GM12878 (cell line): Measurements from ENCODE around the gene CMC1. TPM values are rescaled to one million over a fixed set of nuclear protein-coding genes. Genes with fewer than 3 reads are reported as not detected.
A peak's percentile ranks its signal among the peaks of the same experiment; 100 is the strongest.

Experiments used
- CEBPZ ChIP-seq: fragments of 150-350 bp; IDR thresholded peaks from 2 replicates; pipeline ENCODE4 v1.6.1; 2016; ENCODE audit warnings: low read depth, low read length
- CHD4 ChIP-seq: fragments of 200-600 bp; sonication (generic); IDR thresholded peaks from 2 replicates; pipeline ENCODE4 v1.6.1; 2016; ENCODE audit warnings: mild to moderate bottlenecking
- CTCF ChIP-seq, 3 experiments: IDR thresholded peaks in 2 of 3; conservative IDR thresholded peaks in 1 of 3; 2 replicates each; pipeline ENCODE4 v1.5.1; 2011; ENCODE audit warnings: low read depth in 3 of 3, low read length in 3 of 3, mild to moderate bottlenecking in 3 of 3, control low read depth in 2 of 3, moderate library complexity in 2 of 3, inconsistent platforms in 1 of 3, mixed read lengths in 1 of 3; ENCODE audit not compliant: control insufficient read depth in 2 of 3, insufficient read depth in 1 of 3; ENCODE audit errors: extremely low read depth in 1 of 3
- E2F4 ChIP-seq: IDR thresholded peaks from 2 replicates; pipeline ENCODE4 v1.6.1; 2012; ENCODE audit warnings: low read depth, low read length, improper control_type of control experiment
- ELK1 ChIP-seq: IDR thresholded peaks from 2 replicates; pipeline ENCODE4 v1.6.1; 2012; ENCODE audit warnings: low read depth, low read length, improper control_type of control experiment
- EP300 ChIP-seq, 2 experiments: fragments of 150-350 bp in 1 of 2; IDR thresholded peaks; 2 replicates each; pipeline ENCODE4 v1.6.1; 2011 to 2012; ENCODE audit warnings: low read depth in 2 of 2, low read length in 2 of 2, borderline replicate concordance in 1 of 2, improper control_type of control experiment in 1 of 2, inconsistent platforms in 1 of 2; ENCODE audit not compliant: control insufficient read depth in 1 of 2
- IKZF1 ChIP-seq: fragments of 450-650 bp; conservative IDR thresholded peaks from 2 replicates; pipeline ENCODE4 v1.6.1; 2017; ENCODE audit warnings: antibody characterized with exemption, mild to moderate bottlenecking
- LARP7 ChIP-seq: fragments of 450-650 bp; IDR thresholded peaks from 2 replicates; pipeline ENCODE4 v1.6.1; 2017; ENCODE audit warnings: mild to moderate bottlenecking
- MYB ChIP-seq: fragments of 150-350 bp; IDR thresholded peaks from 2 replicates; pipeline ENCODE4 v1.6.1; 2014; ENCODE audit warnings: mild to moderate bottlenecking, low read depth, low read length, borderline replicate concordance
- SKIL ChIP-seq: fragments of 450-650 bp; IDR thresholded peaks from 2 replicates; pipeline ENCODE4 v1.6.1; 2017; ENCODE audit warnings: mild to moderate bottlenecking, low read depth, inconsistent platforms; ENCODE audit not compliant: poor library complexity, severe bottlenecking
- SMARCA5 ChIP-seq: fragments of 450-650 bp; IDR thresholded peaks from 2 replicates; pipeline ENCODE4 v1.6.1; 2017; ENCODE audit warnings: mild to moderate bottlenecking
- SMC3 ChIP-seq: IDR thresholded peaks from 2 replicates; pipeline ENCODE4 v1.6.1; 2011; ENCODE audit warnings: low read length, improper control_type of control experiment, borderline replicate concordance
- SP1 ChIP-seq: IDR thresholded peaks from one replicate; pipeline ENCODE4 v1.6.1; 2011; ENCODE audit warnings: low read depth, low read length
- SREBF2 ChIP-seq: IDR thresholded peaks from 2 replicates; pipeline ENCODE4 v1.6.1; 2012; ENCODE audit warnings: mild to moderate bottlenecking, low read length
- TAF1 ChIP-seq: IDR thresholded peaks from 2 replicates; pipeline ENCODE4 v1.6.1; 2011; ENCODE audit warnings: mild to moderate bottlenecking, low read depth, low read length, borderline replicate concordance
- ZNF687 ChIP-seq: fragments of 450-650 bp; IDR thresholded peaks from 2 replicates; pipeline ENCODE4 v1.6.1; 2017; ENCODE audit warnings: mild to moderate bottlenecking, moderate library complexity
- polyA plus RNA-seq, 11 experiments: library from polyadenylated mRNA; depleted of rRNA in 4 of 11; unstranded in 6 of 11; stranded (reverse) in 5 of 11; fragments of >200 nt; fragmentation: Nextera tagmentation in 4 of 11; fragmentation: Illumina TruSeq in 1 of 11; extraction: Ambion mirVana in 4 of 11; extraction: Trizol in 1 of 11; gene quantifications; 1 replicate in 1 of 11; 2 replicates in 10 of 11; pipeline versions ENCODE4 v1.2.1 to v1.2.3, GENCODE V29; 2011 to 2016; ENCODE audit warnings: inconsistent platforms in 2 of 11, missing spikeins in 2 of 11, low read depth in 1 of 11
- total RNA-seq, 4 experiments: library from RNA; depleted of rRNA in 3 of 4; stranded (reverse); fragments of >200 nt in 3 of 4; fragmentation: Illumina TruSeq in 1 of 4; extraction: Trizol in 1 of 4; gene quantifications; 2 replicates each; pipeline versions ENCODE4 v1.2.1 to v1.2.3, GENCODE V29; 2013 to 2021

The CMC1 gene
- total and polyA plus RNA-seq, 10 of the 15 experiments (the other 5 are each of a cell fraction or from before 2014, with no cell fraction given) = 12.3 to 118 (median 29.3) TPM

- TF ChIP-seq EP300 (IDR thresholded peaks at IDR 0.05; ENCODE audit: borderline replicate concordance in 1 of 2, control insufficient read depth in 1 of 2, low read depth in 2 of 2, low read length in 2 of 2) = no peak
- no peak for TF ChIP-seq SP1
- TF ChIP-seq MYB = no peak
- TF ChIP-seq CHD4 = no peak
- no peak for TF ChIP-seq IKZF1
- peak; percentile 49; the same call in 1 of the 2 replicates for TF ChIP-seq SMC3
- peak; percentile 36 for TF ChIP-seq SKIL
- no peak for TF ChIP-seq E2F4
- 0 out of 2 replicates have a peak, but pooled peaks have one; percentile 22 for TF ChIP-seq ZNF687
- no peak for TF ChIP-seq SREBF2
- no peak for TF ChIP-seq LARP7
- TF ChIP-seq TAF1 = no peak
- no peak for TF ChIP-seq ELK1
- TF ChIP-seq SMARCA5 = peak; percentile 59; the same call in 1 of the 2 replicates
- TF ChIP-seq CTCF (IDR thresholded peaks at IDR 0.05 in 2 of 3, conservative IDR thresholded peaks at IDR 0.05 in 1 of 3; ENCODE audit: control insufficient read depth in 2 of 3, extremely low read depth in 1 of 3, insufficient read depth in 1 of 3, low read depth in 3 of 3, low read length in 3 of 3) = peak; percentile 48 to 63 (median 50); a peak in 5 of 6 replicates
- no peak for TF ChIP-seq CEBPZ
These were observed 45.2 kb downstream of the CMC1 start (continued) for GRCh38 chr3:28286595-28286994.
